C4-2B (cell line): ENCODE results near the gene PELI2.

Experiments
- H3K27ac ChIP-seq: fragments of 450-650 bp; 2 replicates; pipeline ENCODE4 v1.5.1; 2017
- ZFX ChIP-seq: fragments of 450-650 bp; IDR thresholded peaks from 2 replicates; pipeline ENCODE4 v1.6.1; 2017
- TF ChIP-seq, protein P1 (sequence below): fragments of 450-650 bp; conservative IDR thresholded peaks from 2 replicates; pipeline ENCODE4 v1.5.1; 2017; ENCODE audit warnings: mild to moderate bottlenecking

Gene PELI2

DNA sequence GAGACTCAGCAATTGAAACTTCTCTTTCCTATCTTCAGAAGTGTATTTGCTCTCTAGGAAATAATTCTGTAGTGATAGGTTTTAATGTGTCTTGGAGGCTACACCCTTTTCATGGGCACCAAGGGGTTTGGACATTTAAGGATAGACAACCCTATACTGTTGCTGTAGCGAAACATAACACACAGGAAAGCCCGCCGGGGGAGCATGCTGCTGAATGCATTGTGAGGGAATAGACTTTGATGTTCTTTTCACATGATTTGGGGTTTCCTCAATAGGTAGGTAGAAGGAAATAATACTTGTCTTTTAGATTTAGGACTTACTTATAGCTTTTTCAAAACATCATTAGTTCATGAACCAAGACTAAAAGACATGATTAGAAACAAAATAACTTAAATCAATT lies 97.0 kb downstream of the PELI2 start:
- TF ChIP-seq, protein P1, sequence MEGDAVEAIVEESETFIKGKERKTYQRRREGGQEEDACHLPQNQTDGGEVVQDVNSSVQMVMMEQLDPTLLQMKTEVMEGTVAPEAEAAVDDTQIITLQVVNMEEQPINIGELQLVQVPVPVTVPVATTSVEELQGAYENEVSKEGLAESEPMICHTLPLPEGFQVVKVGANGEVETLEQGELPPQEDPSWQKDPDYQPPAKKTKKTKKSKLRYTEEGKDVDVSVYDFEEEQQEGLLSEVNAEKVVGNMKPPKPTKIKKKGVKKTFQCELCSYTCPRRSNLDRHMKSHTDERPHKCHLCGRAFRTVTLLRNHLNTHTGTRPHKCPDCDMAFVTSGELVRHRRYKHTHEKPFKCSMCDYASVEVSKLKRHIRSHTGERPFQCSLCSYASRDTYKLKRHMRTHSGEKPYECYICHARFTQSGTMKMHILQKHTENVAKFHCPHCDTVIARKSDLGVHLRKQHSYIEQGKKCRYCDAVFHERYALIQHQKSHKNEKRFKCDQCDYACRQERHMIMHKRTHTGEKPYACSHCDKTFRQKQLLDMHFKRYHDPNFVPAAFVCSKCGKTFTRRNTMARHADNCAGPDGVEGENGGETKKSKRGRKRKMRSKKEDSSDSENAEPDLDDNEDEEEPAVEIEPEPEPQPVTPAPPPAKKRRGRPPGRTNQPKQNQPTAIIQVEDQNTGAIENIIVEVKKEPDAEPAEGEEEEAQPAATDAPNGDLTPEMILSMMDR: no peak
- TF ChIP-seq ZFX: no peak

DNA sequence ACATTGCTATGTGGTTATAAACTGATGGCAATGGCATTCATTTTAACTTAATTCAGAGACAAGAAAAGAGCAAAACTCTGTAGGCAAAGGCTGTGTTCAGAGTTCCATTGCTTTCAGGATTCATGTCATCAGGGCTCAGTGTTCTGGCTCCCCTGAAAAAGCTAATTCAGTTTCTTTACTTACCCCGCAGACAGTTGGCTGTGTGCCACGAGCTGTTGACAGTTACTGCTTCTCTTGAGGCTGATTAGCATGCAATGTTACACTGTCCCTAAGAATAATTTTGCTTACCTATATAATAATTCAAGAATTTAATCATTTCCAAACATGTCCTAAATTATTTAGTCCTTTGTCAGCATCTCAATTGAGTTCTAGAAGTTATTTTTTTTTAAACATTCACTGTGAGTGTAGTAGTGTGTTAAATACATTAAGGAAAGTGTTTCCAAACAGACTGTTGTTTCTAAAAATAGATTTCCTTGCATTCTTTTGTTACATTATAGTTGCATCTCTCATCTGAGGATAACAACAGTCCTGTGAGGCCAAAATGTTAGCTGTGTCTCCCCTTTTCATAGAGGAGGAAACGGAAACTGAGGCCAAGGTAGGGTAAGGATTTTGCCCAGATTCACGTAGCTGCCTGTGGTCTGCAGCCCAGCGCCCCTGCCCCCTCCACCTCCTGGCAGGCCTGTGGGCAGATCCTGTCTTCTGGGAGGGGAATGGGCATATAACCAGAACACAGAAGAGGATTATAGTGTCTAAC lies 98.6 kb downstream of the PELI2 start:
- no peak overlapping the region for H3K27ac ChIP-seq
- TF ChIP-seq, protein P1: no peak
- TF ChIP-seq ZFX: no peak

More for the DNA sequence above, 97.0 kb downstream of the PELI2 start:
- no peak overlapping the region for H3K27ac ChIP-seq

DNA sequence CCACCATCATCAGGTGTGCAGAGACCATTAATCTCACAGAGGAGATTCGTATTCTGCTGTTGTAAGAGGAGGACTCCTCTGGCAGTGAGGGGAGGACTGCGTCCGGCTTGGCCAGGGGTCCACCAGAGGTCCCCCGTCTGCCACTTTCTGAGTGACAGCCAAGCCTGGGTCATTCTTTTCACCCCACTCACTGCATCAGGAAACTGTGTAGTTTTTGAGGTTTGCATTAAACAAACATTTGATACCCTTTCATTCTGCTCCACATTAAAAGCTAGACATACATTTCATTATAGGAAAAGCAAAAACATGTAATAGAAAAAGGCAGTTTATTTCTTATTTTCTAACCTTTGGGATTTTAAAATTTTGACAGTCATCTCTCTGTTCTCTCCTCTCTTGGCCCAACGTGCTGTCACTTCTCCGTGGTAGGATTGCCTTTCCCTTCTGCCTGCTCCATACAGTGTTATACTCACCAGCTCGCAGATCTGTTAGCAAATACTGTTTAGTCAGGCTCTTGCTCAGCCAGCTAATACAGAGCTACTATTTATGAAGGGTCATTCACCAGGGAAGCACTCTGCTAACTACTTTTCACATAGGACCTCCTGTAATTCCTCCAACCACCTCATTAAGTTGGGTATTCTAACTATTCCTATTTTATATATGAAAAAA lies 99.3 kb downstream of the PELI2 start:
- no peak for TF ChIP-seq ZFX
- TF ChIP-seq, protein P1: no peak
- H3K27ac ChIP-seq: no peak overlapping the region

DNA sequence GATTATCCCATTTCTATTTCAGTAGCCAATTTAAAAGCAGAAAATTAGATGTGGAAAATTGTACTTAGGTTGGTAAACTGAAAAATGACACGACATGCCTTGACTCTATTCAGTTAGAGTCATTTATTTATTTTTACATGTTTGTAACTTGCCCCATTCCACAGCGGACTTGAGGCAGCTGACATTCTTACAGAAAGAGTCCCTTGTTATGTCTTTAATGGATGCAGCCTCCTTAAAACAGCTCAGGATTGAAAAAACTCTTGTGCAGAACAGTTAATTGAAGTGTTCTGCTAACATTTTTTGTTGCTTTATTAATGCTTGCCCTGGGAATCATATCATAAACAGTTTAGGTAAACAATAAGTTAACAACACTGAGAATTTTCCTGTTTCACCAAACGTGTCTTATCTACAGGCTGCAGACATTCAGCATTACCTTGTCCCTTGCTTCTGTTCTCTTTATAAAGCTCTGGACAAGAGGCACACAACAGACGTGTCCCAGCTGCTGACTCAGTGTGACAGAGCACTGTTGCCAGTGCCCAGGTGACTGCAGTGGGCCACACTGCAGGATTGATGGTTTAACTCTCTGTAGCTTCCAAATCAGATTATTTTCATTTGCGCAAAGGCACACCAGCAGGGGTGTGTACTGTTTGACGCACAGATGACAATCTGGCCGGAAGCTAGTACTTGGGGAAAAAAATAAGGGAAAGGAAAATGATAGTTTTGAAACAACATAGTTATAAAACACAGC lies 101.6 kb downstream of the PELI2 start:
- H3K27ac ChIP-seq: no peak overlapping the region
- TF ChIP-seq, protein P1: no peak
- no peak for TF ChIP-seq ZFX

DNA sequence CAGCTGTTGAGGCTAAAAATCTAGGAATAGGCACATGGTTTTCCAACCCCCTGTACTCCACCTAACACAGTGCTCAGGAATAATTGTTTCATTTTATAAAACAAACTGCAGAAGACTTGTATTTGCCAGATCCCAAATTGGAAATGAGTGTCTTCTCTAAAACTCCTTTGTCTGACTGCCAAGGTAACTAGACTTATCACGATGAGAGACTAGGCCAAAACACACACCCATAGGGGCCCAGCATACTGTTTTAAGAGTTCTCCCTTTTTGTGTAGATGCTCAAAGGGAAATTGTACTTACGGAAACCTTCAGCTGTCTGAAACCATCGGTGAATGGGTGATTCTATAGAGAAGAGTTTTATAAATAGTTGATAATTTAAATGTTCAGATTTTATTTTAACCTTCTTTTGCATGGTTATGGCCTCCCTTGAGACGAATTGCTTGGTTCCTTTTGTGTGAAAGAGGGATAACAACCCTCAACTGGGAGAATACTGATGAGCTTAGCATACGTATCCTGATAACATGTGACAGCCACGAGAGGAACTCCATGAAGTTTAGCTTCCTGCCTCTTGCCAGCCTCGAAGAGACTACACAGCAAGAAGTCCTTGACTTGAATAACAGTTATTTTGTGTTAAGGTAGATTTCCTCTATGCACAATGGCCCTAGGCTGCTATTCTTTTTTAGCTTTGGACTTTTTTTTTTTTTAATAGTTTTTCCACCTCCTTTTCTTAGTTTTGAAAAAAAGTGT lies 103.3 kb downstream of the PELI2 start:
- TF ChIP-seq ZFX: no peak
- TF ChIP-seq, protein P1: no peak
- H3K27ac ChIP-seq: peak overlapping the region; percentile 36; the same call in 1 of the 2 replicates

DNA sequence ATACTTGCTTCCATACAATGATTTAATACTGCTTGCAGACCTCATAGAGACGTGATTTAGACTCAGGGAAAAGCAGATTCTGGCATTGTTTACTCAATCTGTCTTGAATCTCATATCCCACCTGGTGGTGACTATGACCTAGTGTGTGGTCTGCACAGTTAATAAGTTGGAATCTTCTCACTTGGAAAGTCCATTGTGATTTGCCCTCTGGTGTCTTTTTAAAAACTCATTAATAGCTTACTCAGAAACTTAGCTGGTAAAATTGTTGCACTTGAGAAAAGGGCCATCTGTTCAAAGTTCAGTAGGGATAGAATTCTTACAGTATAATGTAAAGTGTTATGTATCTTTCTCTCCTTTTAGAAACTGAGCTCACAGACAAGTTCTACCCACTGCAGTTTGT lies 106.0 kb downstream of the PELI2 start:
- TF ChIP-seq ZFX: no peak
- TF ChIP-seq, protein P1: no peak
- no peak overlapping the region for H3K27ac ChIP-seq
